ENCODE measurements around the gene GATA5. TPM values are rescaled to one million over a fixed set of nuclear protein-coding genes. Genes with fewer than 3 reads are reported as not detected.

The GATA5 gene
- total and polyA plus RNA-seq, 10 of the 15 experiments (the other 5 are each of a cell fraction or from before 2014, with no cell fraction given) = not detected

DNA sequence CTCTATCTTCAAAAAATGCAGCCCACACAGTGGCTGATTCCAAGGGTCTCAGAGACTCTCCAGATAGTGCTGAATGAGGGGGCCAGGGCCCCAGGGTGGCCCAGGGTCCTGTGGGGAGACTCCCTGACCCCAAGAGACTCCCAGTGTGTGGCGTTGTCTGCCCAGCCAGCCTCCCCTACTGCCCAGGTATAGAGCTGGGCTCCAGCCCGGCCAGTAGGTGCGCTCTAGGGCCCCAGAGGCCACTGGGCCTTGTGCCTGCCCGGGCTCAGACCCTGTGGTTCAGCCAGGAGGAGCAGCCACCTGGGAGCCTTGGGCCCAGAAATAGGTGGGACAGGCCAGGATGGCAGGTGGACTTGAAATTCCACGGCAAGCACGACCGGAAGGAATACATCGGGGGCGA is 30.3 kb upstream of the GATA5 start (continued):
- TF ChIP-seq, protein P1, sequence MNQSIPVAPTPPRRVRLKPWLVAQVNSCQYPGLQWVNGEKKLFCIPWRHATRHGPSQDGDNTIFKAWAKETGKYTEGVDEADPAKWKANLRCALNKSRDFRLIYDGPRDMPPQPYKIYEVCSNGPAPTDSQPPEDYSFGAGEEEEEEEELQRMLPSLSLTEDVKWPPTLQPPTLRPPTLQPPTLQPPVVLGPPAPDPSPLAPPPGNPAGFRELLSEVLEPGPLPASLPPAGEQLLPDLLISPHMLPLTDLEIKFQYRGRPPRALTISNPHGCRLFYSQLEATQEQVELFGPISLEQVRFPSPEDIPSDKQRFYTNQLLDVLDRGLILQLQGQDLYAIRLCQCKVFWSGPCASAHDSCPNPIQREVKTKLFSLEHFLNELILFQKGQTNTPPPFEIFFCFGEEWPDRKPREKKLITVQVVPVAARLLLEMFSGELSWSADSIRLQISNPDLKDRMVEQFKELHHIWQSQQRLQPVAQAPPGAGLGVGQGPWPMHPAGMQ (IDR thresholded peaks at IDR 0.05; ENCODE audit: borderline replicate concordance) = no peak
- TF ChIP-seq CBFB (IDR thresholded peaks at IDR 0.05; ENCODE audit: low read depth) (no peak), POLR2A (IDR thresholded peaks at IDR 0.05; ENCODE audit: low read depth, low read length) (no peak), KAT2A (conservative IDR thresholded peaks at IDR 0.05; ENCODE audit: control insufficient read depth, low read depth, low read length) (no peak), TCF7 (IDR thresholded peaks at IDR 0.05; ENCODE audit: borderline replicate concordance) (no peak), SREBF2 (IDR thresholded peaks at IDR 0.05; ENCODE audit: low read length) (no peak)
- TF ChIP-seq, protein P2, sequence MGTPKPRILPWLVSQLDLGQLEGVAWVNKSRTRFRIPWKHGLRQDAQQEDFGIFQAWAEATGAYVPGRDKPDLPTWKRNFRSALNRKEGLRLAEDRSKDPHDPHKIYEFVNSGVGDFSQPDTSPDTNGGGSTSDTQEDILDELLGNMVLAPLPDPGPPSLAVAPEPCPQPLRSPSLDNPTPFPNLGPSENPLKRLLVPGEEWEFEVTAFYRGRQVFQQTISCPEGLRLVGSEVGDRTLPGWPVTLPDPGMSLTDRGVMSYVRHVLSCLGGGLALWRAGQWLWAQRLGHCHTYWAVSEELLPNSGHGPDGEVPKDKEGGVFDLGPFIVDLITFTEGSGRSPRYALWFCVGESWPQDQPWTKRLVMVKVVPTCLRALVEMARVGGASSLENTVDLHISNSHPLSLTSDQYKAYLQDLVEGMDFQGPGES (IDR thresholded peaks at IDR 0.05) = no peak

DNA sequence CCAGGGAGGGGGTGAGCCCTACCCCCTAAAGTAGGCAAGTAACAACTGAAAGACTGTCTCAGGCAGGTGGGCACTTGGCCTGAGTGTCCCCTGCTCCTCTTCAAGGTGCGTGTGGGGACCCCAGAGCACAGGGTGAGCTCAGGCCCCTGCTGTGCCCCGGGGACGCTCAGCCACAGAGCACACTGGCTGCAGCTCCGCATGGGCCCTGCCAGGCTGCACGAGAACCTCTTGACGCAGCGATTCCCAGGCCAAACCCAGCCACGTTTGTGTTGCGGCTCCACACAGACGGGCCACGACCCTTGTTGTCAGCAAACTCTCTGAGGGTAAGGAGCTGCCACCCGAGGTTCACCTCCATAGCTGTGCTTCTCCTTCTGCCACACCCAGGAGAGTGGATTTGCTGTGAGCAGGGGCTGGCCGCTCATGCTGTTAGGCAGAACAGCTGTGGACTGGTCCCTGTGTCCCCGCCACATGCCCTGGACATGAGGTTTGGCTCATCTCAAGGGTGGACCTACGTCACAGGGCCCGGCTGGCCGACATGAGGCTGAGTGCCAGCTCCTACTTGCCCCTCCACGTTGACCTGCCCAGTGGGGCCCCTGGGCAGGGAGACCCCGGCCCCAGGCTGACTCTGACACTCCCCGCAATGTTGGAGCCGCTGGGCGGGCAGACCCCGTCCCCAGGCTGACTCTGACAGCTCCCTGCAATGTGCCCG is 29.7 kb upstream of the GATA5 start:
- in situ Hi-C loops (cut with MboI) (no loop called here), intact Hi-C loops (cut with micrococcal nuclease; ENCODE audit: unreplicated experiment) (no loop called here)
- Histone ChIP-seq H3K4me3 (no peak overlapping the region), H3K4me2 (ENCODE audit: control insufficient read depth, insufficient read depth) (no peak overlapping the region), H3K4me1 (ENCODE audit: control insufficient read depth, insufficient read depth, low read length) (peaks cover 16% of the 10 kb centered on the region), H3K27me3 (replicated peaks in 1 of 2; ENCODE audit: control insufficient read depth in 2 of 2, insufficient read depth in 2 of 2, low read length in 1 of 2) (no peaks in the 10 kb centered on the region), H3K36me3 (ENCODE audit: control insufficient read depth in 2 of 2, insufficient read depth in 2 of 2, low read length in 1 of 2) (no peaks in the 10 kb centered on the region), H3K9me3 (replicated peaks; ENCODE audit: control insufficient read depth, insufficient read depth, low read length) (no peaks in the 10 kb centered on the region), H3K79me2 (ENCODE audit: control insufficient read depth, insufficient read depth, low read length) (no peaks in the 10 kb centered on the region), H3K9ac (ENCODE audit: control insufficient read depth, insufficient read depth, low read length) (no peak overlapping the region), H2AFZ (ENCODE audit: control insufficient read depth, low read depth, low read length) (no peak overlapping the region), H3K27ac (ENCODE audit: control insufficient read depth, insufficient read depth) (no peak overlapping the region), H4K20me1 (ENCODE audit: control insufficient read depth, insufficient read depth) (no peaks in the 10 kb centered on the region)
- CTCF ChIA-PET = no interaction called here
- POLR2A ChIA-PET = no interaction called here
- ATAC-seq = no peak
- no TSS peak for BruUV-seq (replicated peaks)
- DNase-seq (ENCODE audit: low read depth, low spot score) = no peak
- no peak for TF ChIP-seq ZNF384 (IDR thresholded peaks at IDR 0.05; ENCODE audit: borderline replicate concordance, low read depth, low read length)
- TF ChIP-seq, protein P3, sequence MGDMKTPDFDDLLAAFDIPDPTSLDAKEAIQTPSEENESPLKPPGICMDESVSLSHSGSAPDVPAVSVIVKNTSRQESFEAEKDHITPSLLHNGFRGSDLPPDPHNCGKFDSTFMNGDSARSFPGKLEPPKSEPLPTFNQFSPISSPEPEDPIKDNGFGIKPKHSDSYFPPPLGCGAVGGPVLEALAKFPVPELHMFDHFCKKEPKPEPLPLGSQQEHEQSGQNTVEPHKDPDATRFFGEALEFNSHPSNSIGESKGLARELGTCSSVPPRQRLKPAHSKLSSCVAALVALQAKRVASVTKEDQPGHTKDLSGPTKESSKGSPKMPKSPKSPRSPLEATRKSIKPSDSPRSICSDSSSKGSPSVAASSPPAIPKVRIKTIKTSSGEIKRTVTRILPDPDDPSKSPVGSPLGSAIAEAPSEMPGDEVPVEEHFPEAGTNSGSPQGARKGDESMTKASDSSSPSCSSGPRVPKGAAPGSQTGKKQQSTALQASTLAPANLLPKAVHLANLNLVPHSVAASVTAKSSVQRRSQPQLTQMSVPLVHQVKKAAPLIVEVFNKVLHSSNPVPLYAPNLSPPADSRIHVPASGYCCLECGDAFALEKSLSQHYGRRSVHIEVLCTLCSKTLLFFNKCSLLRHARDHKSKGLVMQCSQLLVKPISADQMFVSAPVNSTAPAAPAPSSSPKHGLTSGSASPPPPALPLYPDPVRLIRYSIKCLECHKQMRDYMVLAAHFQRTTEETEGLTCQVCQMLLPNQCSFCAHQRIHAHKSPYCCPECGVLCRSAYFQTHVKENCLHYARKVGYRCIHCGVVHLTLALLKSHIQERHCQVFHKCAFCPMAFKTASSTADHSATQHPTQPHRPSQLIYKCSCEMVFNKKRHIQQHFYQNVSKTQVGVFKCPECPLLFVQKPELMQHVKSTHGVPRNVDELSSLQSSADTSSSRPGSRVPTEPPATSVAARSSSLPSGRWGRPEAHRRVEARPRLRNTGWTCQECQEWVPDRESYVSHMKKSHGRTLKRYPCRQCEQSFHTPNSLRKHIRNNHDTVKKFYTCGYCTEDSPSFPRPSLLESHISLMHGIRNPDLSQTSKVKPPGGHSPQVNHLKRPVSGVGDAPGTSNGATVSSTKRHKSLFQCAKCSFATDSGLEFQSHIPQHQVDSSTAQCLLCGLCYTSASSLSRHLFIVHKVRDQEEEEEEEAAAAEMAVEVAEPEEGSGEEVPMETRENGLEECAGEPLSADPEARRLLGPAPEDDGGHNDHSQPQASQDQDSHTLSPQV (IDR thresholded peaks at IDR 0.05) = no peak
- TF ChIP-seq EGR1 (IDR thresholded peaks at IDR 0.05; ENCODE audit: borderline replicate concordance in 1 of 2, low read depth in 2 of 2, low read length in 2 of 2) = no peak
- no peak for TF ChIP-seq POLR2AphosphoS5 (IDR thresholded peaks at IDR 0.05; ENCODE audit: low read length)
- no peak for TF ChIP-seq CHD4 (IDR thresholded peaks at IDR 0.05)
- TF ChIP-seq NFIC (IDR thresholded peaks at IDR 0.05; ENCODE audit: low read depth, low read length) = no peak
- FAIRE-seq = no peak
- SMC1A ChIA-PET (ENCODE audit: uncharacterized antibody, unreplicated experiment) = no interaction called here
- WGBS (ENCODE audit: insufficient coverage, insufficient replicate concordance, low lambda C conversion rate, missing lambda C conversion rate) = 49% methylated on average over 24 of the region's 24 CpGs
- RAD21 ChIA-PET (ENCODE audit: unreplicated experiment) = interaction anchor here (5.1 kb wide), 1 partner anchor 112 kb away, joined by 33 read pairs; no protein-coding TSS in a partner anchor
